ENCODE data around the gene KCNJ2. TPM values are rescaled to one million over a fixed set of nuclear protein-coding genes. Genes with fewer than 3 reads are reported as not detected.

KCNJ2 gene
- total and polyA plus RNA-seq, 3 donors from 2014 or later: 0.58 to 1.1 (median 0.79) TPM

GRCh38 chr17:70137451-70138230, 31.7 kb upstream of the KCNJ2 start:
- peak; percentile 47 for DNase-seq
- no peaks in the 10 kb centered on the region for H3K27me3 ChIP-seq
- peak overlapping the region; percentile 31 to 87 for H3K27ac ChIP-seq
- H3K9me3 ChIP-seq: no peaks in the 10 kb centered on the region
- peaks cover 5% of the 10 kb centered on the region for H3K4me1 ChIP-seq
- no peaks in the 10 kb centered on the region for H3K36me3 ChIP-seq (ENCODE audit: low read depth, missing control alignments)
- TF ChIP-seq POLR2A (IDR thresholded peaks at IDR 0.05) (no peak), CTCF (IDR thresholded peaks at IDR 0.05) (no peak)
- 32 to 36% methylated on average over 9 of the region's 9 CpGs for WGBS, 2 donors
- no peak overlapping the region for H3K4me3 ChIP-seq
- intact Hi-C loops (cut with DNase I; ENCODE audit: low total_unique reads): no loop called here

GRCh38 chr17:70138291-70138865, 31.0 kb upstream of the KCNJ2 start:
- intact Hi-C loops (cut with DNase I; ENCODE audit: low total_unique reads): no loop called here
- H3K4me1 ChIP-seq: peaks cover 5% of the 10 kb centered on the region

GRCh38 chr17:70139449-70139993, 29.8 kb upstream of the KCNJ2 start:
- TF ChIP-seq CTCF (IDR thresholded peaks at IDR 0.05): no peak
- TF ChIP-seq POLR2A (IDR thresholded peaks at IDR 0.05): no peak
- no peaks in the 10 kb centered on the region for H3K36me3 ChIP-seq (ENCODE audit: low read depth, missing control alignments)
- H3K4me1 ChIP-seq: peaks cover 5% of the 10 kb centered on the region
- intact Hi-C loops (cut with DNase I; ENCODE audit: low total_unique reads): no loop called here
- H3K4me3 ChIP-seq: no peak overlapping the region
- no peaks in the 10 kb centered on the region for H3K9me3 ChIP-seq
- DNase-seq: no peak
- no peaks in the 10 kb centered on the region for H3K27me3 ChIP-seq
- no peak overlapping the region for H3K27ac ChIP-seq
- 38 to 41% methylated on average over 3 of the region's 3 CpGs for WGBS, 2 donors

More at GRCh38 chr17:70138291-70138865, 31.0 kb upstream of the KCNJ2 start:
- H3K9me3 ChIP-seq: no peaks in the 10 kb centered on the region
- TF ChIP-seq CTCF (IDR thresholded peaks at IDR 0.05) (no peak), POLR2A (IDR thresholded peaks at IDR 0.05) (no peak)
- DNase-seq: no peak
- peak overlapping the region in 1 of 2 donors; percentile 87 for H3K27ac ChIP-seq
- no peaks in the 10 kb centered on the region for H3K27me3 ChIP-seq
- 69 to 74% methylated on average over 3 of the region's 3 CpGs for WGBS, 2 donors
- H3K36me3 ChIP-seq (ENCODE audit: low read depth, missing control alignments): no peaks in the 10 kb centered on the region
- H3K4me3 ChIP-seq: no peak overlapping the region

- H3K4me3 ChIP-seq: no peak overlapping the region
- H3K27me3 ChIP-seq: no peaks in the 10 kb centered on the region
- no peaks in the 10 kb centered on the region for H3K4me1 ChIP-seq
- no peaks in the 10 kb centered on the region for H3K36me3 ChIP-seq (ENCODE audit: low read depth, missing control alignments)
- intact Hi-C loops (cut with DNase I; ENCODE audit: low total_unique reads): no loop called here
- TF ChIP-seq CTCF (IDR thresholded peaks at IDR 0.05) (peak; percentile 67 to 78 (median 73)), POLR2A (IDR thresholded peaks at IDR 0.05) (no peak)
- peak; percentile 21 for DNase-seq
- H3K27ac ChIP-seq: no peak overlapping the region
- 40% methylated on average over 6 of the region's 6 CpGs for WGBS, 2 donors
- no peaks in the 10 kb centered on the region for H3K9me3 ChIP-seq
Observed at GRCh38 chr17:70144260-70144846, 25.0 kb upstream of the KCNJ2 start.
